ENCODE measurements around the gene BID.

Gene BID

DNA sequence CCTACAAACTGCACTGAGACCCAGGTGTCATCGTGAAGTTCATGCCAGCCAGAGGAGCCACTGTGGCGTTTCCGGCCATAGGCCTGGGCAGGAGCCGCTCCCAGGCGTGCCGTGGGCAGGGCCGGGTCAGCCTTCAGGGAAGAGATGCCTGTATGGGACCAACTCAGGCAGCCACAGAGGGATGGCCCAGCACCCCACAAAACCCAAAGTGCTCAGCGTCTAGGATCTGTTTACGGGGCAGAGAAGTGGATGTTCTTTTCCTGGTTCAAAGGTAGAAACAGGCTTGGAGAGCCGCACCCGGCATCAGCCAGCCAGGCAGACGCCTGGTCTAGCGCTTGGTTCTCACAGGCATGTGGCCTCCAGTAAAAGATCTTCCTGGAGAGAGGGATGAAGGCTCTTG is 8.4 kb upstream of the BID start:
- no peak for DNase-seq

DNA sequence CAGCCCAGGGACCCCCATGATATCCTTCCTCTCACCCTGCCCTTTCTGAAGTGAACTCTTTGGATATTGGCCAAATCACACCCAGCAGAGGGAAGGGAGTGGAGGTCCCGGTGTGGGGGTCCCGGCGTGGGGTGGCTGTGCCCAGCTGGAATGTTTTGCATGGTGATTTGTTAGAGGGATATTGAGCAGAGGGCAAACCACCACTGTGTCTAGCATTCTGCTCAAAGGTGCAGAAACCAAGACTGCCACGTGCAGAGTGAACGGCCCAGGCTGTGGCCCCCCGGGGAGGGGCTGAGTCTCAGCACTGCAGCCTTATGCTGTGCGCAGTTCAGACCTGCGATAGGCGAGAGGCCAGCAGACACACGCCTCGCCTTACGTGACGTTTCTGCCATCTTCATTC is 7.9 kb upstream of the BID start:
- no peak for DNase-seq

DNA sequence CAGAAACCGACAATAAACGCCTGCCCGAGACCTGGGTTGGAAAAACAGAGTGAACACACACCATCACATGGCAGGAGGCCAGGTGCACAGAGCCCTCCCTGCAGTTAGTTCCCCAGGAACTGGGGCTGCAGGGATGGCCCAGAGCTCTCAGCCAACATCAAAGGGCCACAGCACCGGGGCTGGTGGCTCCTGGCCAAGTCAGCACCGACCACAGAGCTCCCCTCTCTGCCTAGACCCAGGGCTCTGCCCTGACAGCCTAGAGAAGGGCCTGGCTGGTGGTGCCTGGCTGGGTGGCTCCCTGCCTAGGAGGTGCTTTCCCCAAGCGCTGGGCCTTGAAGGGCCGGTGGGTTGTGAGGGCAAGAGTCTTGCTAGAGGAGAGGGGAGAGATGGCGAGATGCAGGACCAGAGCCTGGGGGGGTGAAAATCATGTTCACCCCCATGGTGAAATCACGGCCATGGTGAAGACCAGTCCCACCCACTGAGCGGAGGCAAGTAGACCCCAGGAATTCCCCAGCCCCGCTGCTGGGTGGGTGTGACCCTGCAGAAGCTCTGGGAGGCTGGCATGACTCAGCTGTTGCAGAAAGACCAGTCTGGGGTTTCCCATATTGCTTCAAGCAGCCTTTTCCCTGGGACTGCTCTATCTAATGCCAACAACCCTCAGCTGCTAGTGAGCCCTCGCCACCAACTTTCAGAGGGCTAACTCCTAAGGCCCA is 7.2 kb upstream of the BID start:
- DNase-seq = peak; percentile 17

DNA sequence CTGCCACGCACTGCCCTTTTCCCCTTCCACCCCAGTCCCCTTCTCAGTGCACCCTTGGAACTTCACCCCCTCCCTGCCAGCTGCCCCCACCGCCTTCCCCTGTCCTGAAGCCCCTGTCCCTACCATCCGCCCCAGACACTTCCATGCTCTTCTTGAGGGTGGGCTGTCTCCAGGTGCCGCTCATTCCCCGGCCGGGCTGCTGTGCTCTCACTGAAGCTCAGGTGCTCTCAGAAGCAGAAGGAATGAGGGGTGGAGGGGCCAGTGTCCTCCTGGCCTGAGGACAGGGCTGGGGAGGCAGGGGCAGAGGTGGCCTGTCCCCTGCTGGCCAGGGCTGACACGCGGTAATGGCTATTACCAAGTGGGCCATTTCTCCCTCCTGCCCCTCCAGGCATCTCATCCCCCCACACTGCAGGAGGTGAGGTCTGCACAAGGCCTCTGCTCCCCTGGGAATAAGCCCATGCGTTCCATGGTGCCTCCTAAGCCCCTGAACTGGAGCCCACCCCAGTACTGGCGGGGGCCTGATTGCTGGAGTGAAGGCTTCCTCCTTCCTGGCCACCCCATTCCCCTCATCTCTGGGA is 6.6 kb upstream of the BID start:
- DNase-seq = no peak

DNA sequence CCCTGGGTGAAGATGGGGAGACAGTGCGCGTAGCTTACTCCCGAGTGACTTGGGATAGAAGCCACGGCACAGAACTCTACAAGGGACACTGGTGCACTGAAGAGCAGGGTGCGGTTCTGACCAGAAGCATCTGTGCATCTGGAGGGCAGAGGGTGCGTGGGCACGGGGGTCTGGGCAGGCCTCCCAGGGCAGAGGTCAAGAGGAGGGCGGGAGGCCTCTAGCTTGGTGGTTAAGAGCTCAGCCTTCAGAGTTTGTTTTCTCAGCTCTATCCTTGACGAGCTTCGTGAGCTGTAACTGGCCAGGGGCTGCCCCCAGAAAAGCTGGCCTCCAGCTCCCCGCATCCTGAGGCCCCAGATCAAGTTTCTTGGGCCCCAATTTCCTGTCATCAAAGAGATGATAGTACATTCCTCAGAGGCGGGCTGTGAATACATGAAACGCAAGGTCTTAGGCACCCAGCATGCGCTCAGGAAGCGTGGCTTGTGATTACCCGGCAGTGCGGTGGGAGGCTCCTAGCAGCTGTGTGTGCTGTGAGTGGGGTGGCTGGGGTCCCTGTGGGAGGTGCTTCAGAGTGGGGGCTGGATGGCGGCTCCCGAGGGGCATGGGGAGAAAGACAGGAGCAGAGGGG is 6.0 kb upstream of the BID start:
- no peak for DNase-seq

DNA sequence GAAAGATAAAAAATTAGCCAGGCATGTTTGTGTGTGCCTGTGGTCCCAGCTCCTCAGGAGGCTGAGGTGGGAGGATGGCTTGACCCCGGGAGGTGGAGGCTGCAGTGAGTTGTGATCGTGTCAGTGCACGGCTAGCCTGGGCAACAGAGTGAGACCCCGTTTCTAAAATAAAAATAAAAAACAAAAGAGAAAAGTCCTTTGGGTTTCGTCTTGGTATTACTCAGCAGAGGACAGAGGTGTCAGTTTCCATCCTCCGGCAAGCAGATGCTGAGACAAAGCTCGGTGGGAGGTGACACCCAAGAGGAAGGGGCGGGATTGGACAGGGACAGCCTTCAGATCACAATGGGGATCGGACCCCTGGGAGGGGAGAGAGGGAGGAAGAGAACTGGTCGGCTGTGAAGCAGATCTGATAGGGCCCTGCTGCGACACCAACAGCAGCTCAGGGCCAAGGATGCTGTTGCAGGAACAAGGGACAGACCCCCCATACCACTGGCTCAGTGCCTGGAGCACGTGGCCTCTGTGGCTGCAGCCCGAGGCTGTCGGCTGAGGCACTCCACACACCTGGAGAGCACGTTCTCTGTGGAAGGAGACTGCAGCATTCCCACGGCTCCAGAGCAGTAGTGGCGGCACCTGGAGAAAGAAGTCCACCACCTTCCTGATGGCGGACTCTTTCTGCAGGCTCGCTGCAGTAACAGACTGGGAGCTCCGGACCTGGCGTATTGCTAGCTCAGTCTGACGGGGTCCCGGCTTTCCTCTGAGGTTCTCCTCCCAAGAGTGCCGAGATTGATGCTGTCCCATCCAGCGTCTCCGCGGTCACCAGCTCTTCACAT is 5.2 kb upstream of the BID start:
- DNase-seq = no peak

DNA sequence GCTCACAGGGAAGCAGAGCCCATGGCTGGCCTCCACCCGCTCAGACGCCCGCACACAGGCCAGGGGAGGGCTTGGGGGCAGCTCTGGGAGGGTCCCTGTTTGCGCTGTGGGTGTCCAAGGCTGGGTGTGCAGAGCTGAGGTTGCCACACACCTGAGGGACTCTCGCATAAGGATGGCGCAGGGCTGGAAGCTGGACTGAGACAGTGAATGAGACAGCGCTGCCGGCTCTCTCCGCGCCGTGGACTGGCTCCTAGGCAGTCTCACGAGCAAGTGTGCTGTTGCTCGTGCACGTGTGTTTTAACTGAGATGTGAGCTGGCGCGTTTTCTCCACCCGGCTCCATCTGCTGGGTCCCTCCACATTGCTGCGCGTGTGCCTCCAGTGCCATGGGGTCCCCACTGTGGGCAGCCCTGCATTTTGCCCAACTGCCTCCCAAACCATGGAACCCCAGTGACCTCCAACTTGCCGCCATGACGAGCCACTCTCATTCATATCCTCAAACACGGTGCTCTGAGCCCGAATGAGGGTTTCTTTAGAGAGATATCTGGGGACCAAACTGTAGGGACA is 4.2 kb upstream of the BID start:
- DNase-seq = no peak

DNA sequence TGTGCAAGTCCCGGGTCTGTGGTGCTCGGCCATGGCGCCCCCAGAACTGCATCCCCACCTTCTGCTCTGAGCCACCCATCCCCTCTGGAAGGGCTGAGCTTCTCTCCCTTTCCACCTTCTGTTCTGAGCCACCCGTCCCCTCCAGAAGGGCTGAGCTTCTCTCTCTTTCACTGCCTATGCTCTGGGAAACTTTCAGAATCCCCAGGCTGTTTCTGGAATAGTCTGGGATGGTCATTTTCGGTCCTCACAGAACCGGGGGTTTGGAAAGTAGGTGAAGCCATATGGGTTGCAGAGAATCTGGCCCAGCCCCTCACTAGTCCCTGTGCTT is 3.4 kb upstream of the BID start:
- no peak for DNase-seq

DNA sequence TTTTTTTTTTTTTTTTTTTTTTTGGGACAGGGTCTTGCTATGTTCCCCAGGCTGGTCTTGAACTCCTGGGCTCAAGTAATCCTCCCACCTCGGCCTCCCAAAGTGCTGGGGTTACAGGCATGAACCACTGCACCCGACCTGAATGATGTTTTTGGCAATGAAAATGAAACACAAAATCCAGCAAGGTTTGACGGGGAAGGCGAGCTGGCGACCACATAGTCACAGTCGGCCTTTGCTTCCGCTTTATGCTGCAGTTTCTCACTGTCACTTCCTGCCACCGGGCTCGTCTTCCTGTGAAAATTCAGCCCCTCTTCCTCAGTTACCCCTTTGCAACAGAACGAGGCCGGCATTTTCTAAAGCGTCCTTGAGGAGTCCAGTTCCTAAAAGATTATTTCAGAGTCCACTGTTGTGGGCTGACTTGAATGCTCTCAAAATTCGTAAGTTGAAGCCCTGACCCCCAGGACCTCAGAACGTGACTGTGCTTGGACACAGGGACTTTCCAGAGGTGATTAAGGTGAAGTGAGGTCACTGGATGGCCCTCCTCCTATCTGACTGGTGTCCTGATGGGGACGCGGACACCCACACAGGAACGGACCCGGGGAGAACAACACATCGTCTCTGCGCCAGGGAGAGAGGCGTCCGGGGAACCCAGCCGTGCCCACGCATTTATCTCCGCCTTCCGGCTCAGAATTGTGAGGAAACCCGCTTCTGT is 2.9 kb upstream of the BID start:
- DNase-seq = no peak

DNA sequence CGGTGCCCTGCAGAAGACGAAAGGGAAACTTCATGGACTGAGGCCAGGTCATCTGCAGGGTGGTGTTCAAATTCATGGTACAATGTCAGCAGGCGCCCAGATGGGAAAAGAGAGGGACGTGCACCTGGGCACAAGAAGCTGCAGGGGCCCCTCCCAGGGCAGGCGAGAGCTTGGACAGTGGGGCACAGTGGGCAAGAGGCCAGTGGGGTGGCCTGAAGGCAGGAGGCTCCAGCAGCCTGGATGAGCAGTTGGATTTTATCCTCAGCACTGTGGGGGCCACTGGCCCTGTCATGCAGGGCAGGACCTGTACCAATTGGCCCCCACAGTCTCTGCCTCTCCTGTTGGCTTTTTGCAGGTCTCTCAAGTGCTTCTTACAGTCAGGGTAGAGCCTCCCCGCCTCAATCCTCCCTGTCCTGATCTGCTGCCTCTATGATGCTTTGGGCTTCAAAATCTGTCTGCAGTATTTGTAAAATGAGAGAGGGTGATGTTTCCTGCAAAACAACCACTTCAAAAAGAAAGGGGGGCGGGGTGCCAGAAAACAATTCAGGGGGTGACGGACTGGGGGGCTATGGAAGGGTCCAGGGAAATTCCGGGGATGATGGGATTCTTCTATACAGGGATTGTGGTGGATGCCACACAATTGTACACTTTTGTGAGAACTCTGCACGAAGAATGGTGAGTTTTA is 1.7 kb upstream of the BID start:
- DNase-seq = no peak

DNA sequence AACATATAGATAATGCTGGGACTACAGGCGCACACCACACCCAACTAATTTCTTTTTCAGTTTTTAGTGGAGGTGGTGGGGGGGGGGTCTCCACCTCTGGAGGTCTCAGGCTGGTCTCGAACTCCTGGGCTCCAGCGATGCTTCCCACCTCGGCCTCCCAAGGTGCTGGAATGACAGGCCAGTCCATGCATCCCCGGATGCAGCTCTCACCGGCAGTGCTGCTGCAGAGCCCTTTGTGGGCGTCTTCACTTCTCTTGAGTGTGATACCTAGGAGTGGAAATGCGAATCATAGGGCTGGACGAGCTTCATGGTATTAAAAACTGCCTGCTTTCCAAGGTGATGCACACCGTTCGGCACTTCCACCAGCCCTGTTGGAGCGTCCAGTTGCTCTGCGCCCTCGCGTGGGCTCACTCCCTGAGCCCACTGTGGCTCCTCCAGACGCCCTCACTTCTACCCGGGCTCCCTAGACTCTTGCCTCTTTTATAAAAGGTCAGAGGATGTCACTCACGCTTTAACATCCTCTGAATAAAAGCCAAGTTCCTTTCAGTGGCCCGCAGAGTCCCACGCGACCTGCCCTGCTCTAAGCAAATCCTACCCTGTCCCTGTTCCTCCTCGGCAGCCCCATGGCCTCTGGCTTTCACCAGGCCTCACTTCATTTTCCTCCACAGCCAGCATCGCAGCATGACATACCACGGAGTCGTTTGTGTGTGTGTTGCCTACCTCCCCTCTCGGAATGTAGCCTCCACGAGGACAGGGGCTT is 837 bp upstream of the BID start:
- DNase-seq = no peak

DNA sequence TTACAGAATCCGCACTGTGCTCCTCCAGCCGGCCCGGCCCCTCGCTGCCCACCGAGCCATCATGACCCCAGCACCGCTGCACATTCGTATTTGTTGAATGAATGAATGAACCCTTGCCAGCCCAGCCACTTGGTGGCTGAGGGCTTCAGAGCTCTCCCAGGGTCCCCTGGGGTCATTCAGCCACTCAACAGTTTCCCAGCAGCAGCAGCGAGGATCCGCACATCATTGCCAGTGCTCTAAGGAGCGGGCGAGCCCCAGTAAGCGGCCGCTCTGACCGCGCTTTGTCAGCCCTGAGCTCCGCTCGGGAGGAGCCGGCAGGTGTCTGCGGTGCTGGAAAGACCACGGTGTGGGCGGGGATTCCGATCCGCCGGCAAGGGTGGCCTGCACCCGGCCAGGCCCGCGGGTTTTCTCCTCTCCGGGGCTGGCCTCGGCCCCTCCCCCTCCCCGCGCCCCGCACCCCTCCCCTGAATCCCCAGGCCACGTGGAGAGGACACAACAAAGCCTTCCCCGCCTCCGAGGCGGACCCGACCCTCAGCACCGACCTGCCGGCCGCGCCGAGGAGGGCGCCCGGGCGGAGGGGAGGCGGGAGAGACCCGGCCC is 563 bp downstream of the BID start:
- peak; percentile 2 for DNase-seq

DNA sequence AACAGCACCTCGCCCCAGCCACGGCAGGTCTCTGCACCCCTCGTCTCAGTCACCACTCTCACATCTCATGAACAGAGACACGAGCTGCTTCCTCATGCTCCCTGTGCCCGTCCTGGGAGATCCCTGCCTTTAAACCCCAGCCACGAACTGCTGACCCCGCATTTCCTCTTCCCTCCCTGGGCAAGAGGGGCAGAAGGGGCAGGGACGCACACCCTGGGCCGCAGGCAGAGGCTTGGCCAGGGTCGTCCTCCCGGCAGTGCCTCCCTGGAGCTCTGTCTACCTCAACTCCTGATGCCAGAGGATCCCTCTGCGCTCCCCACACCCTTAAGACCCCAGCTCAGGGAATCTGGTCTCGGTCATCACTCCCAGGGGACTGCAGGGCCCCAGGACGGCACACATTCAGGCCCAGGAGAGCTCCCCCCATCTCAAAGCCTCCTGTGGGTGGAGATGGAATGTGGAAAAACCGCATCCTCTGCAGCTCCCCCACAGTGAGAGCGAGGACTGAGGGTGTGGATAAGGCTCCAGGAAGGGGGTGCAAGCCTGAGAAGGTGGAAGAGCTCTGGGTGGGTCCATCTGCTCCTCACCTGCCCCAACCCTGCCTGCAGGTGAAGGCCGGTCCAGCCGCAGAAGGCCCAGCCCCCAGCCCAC is 1.2 kb downstream of the BID start:
- DNase-seq = no peak

DNA sequence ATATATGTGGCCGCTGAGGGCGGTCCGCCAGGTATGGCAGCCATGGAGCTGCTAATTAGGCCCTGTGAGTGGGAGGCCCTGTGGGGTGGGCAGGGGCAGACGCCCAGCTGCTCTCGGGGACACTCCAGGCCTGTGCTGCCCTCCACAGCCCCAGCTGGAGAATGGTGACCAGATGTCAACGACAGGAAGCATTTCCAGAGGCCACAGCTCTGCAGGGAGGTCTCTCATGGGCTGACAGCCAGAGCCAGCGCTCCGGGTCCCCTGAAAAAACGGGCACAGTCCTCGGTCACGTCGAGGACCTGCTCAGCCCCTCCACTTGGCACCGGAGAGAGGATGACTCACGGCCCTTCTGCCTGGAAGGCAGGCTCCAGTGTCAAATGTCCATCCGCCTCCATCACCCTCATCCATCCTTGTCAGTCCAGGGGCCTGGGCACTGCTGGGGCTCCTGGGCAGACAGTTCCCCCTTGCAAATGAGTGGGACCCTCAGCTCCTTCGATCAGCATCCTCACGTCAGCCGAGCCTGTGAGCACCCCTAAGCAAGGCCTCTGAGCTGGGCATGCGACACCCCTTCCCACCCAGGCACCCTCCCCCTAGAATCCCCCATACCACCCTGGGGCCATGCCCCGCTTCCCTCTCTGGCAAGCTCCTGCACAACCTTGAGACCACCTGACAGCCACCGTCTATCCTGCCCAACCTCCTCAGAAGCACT is 1.9 kb downstream of the BID start:
- no peak for DNase-seq

DNA sequence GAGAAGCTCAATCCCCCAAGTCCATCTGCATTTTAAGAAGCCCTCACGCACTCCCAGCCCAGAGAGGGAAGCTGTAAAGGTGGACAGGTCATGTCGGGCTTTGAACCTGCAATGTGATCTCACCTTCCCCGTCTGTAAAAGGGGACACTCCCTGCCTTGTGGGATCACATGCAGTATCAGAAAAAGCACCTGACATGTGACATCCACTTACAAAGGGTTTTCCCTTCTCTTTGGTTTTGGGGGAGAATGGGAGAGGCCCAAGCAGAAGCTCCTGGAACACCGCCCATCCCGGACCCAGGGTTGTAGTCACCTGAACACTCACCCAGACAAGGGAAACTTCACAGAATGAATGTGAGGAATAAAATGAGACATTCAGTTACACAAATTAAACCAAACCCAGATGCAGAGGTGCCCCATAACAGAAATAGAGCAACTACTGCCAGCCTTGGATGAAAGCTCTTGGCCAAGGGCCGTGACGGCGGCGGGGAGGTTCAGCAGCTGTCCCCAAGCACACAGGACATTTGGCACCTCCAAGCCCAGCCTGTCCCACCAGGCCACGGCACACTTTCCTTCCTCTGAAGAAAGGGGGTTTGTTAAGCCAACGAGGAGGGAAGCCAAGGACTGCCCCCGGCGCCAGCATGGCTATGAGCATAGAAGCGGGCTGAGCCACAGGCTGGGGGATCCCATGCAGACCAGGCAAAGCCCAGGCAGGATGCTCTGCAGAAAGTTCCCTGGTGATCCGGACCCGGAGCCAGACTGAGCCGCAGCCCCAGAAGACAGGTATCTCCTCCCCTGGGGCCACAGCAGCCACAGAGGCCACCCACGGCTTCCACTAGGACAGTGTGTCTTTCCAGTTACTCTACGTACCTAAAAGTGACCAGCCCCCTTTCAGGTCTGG is 3.8 kb downstream of the BID start:
- no peak for DNase-seq

DNA sequence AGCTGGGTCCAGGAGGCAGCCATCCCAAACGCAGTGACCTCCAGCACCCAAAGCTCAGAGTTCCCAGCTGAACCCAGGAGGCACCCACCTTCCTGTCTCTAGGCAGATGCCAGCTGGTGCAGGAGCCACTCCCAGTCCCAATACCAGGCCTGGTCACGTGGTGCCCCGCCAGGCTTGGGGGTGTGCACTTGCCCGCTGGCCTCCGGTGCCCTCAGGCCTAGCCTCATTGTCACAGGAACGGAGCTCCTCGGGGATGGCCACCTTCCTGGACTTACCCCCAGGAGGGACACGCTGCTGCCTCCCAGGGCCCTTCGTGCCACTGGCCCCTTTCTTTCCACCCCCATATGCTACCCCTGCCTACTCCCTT is 4.6 kb downstream of the BID start:
- no peak for DNase-seq

DNA sequence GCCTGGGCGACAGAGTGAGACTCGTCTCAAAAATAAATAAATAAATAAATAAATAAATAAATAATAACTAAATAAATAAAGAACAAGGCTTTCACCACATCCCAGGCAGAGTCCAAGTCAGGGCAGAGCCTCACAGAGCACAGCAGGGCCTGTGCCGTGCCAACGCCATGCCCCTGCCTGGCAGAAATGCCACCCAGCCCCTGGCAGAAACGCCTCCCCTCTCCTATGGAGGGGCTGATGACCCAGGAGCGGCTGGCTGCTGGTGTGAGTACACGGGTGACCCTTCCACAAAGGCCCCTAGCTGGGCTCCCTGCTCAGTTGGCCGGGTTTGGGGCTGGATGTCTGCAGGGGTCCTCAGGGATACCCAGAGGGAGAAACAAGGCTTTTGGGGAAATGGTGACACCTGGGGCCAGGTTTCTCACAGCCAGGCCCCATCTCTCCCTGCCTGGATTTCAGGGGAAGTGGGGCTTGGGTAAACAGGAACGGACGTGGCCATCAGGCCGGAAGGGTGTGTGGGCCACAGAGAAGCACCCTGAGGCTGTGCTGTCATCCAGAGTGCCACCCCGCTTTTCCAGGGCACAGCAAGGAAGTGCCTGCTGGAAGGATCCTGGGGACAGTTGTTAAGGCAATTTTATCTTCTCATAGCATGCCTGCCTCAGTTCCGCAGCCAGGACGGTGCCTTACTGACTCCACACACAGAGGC is 5.1 kb downstream of the BID start:
- no peak for DNase-seq
